Panc1 (cell line): ENCODE measurements around the gene C1orf74. TPM values are rescaled to one million over a fixed set of nuclear protein-coding genes. Genes with fewer than 3 reads are reported as not detected.
A peak's percentile ranks its signal among the peaks of the same experiment; 100 is the strongest.

ENCODE experiments used
- ATAC-seq: fragments of 200-7000 bp; cut with Tn5 transposase; 2 replicates; pipeline ENCODE4 v1.9.1; 2020; ENCODE audit warnings: mild to moderate bottlenecking, moderate library complexity
- BruUV-seq: library from RNA; stranded (reverse); fragments of 400-500 nt; replicated peaks from 2 replicates; lab custom pipeline; 2021; lab: Mats Ljungman, UMichigan
- CTCF ChIA-PET: fragments of 300-600 bp; sonication (Branson Sonifier 250); formaldehyde crosslinking; loops from one replicate; lab custom pipeline; 2022; ENCODE audit warnings: antibody characterized with exemption; lab: Charles Lee
- POLR2A ChIA-PET: fragments of 300-600 bp; sonication (Branson Sonifier 250); formaldehyde crosslinking; loops from one replicate; lab custom pipeline; 2022; ENCODE audit warnings: antibody characterized with exemption; lab: Charles Lee
- DNase-seq: peaks from one replicate; pipeline ENCODE4 v3.0.0-alpha.2; 2010; ENCODE audit warnings: low read depth, low spot score
- H3K27ac ChIP-seq: 2 replicates; pipeline ENCODE4 v1.5.1; 2011; ENCODE audit warnings: mild to moderate bottlenecking, low read length, inconsistent platforms
- H3K27me3 ChIP-seq: fragments of 200-500 bp; sonication (Bioruptor generic); 2 replicates; pipeline ENCODE4 v1.6.0; 2014; ENCODE audit warnings: low read length, inconsistent platforms; ENCODE audit not compliant: control insufficient read depth, insufficient read depth
- H3K36me3 ChIP-seq: fragments of 200-500 bp; sonication (Bioruptor generic); 2 replicates; pipeline ENCODE4 v1.5.1; 2014; ENCODE audit warnings: inconsistent platforms, mild to moderate bottlenecking, low read length, moderate library complexity; ENCODE audit not compliant: control insufficient read depth, insufficient read depth
- H3K4me1 ChIP-seq: 2 replicates; pipeline ENCODE4 v1.5.1; 2011; ENCODE audit warnings: inconsistent platforms, mild to moderate bottlenecking, low read length, moderate library complexity; ENCODE audit not compliant: control insufficient read depth, insufficient read depth
- H3K4me3 ChIP-seq, 2 experiments: 2 replicates each; pipeline ENCODE4 v1.5.1; 2011 to 2012; ENCODE audit warnings: low read depth in 2 of 2, low read length in 2 of 2, mild to moderate bottlenecking in 2 of 2, inconsistent platforms in 1 of 2, moderate library complexity in 1 of 2
- H3K9me3 ChIP-seq: fragments of 200-500 bp; sonication (Bioruptor generic); 2 replicates; pipeline ENCODE4 v1.5.1; 2014; ENCODE audit warnings: low read depth, mild to moderate bottlenecking, inconsistent platforms, low read length, moderate library complexity; ENCODE audit not compliant: control insufficient read depth, insufficient read depth
- CTCF ChIP-seq: fragments of 450-650 bp; IDR thresholded peaks from 2 replicates; pipeline ENCODE4 v1.5.1; 2017; ENCODE audit warnings: mild to moderate bottlenecking
- POLR2AphosphoS5 ChIP-seq: IDR thresholded peaks from 2 replicates; pipeline ENCODE4 v1.6.1; 2012; ENCODE audit warnings: mild to moderate bottlenecking, low read depth, low read length, moderate library complexity
- REST ChIP-seq, 2 experiments: IDR thresholded peaks; 2 replicates each; pipeline ENCODE4 v1.6.1; 2011 to 2012; ENCODE audit warnings: low read depth in 2 of 2, control low read depth in 1 of 2, low read length in 1 of 2, mild to moderate bottlenecking in 1 of 2, moderate library complexity in 1 of 2; ENCODE audit not compliant: insufficient read depth in 1 of 2
- SIN3A ChIP-seq: IDR thresholded peaks from 2 replicates; pipeline ENCODE4 v1.6.1; 2012; ENCODE audit warnings: low read depth, mild to moderate bottlenecking, low read length, moderate library complexity, borderline replicate concordance; ENCODE audit not compliant: insufficient read depth
- TCF7L2 ChIP-seq: IDR thresholded peaks from 2 replicates; pipeline ENCODE4 v1.6.1; 2011; ENCODE audit warnings: mild to moderate bottlenecking, low read depth, low read length, inconsistent platforms
- in situ Hi-C: cut with HindIII; loops from 2 replicates; pipeline ENCODE4 v1.10.0; 2016; ENCODE audit warnings: low sequenced_read_pairs, low pct_unique_long_range_greater_than_20kb
- intact Hi-C: fragments of 100-400 bp; cut with micrococcal nuclease; formaldehyde crosslinking; loops from one replicate; pipeline ENCODE4 v1.10.0; 2022; ENCODE audit not compliant: unreplicated experiment
- total RNA-seq: library from RNA; stranded (reverse); gene quantifications from one replicate; pipeline ENCODE4 v1.2.1, GENCODE V29; 2021; ENCODE audit not compliant: unreplicated experiment

C1orf74 gene
- total RNA-seq, 1 experiment from 2014 or later, result 1.7 TPM

DNA sequence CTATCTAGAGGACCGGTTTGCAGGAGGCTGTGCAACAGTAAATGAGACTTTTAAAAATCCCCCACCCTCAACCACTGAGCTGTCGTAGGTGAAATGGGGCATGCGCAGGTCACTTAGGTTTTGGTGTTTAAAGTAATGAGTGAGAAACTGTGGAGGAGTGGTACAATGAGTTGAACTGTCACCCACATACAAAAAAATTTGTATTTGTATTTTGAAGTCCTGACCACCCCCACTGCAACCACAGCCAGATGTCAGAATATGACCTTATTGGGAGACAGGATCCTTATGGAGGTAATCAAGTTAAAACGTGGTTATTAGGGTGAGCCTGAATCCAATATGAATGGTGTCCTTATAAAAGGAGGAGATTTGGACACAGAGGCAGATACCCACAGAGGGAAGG lies 23.1 kb upstream of the C1orf74 start:
- ATAC-seq (no peak), DNase-seq (no peak)
- Histone ChIP-seq H3K27ac (no peak overlapping the region), H3K27me3 (no peaks in the 10 kb centered on the region; the same call in none of the 2 replicates), H3K4me3 (no peak overlapping the region), H3K36me3 (no peaks in the 10 kb centered on the region), H3K9me3 (no peaks in the 10 kb centered on the region), H3K4me1 (no peaks in the 10 kb centered on the region; the same call in 1 of the 2 replicates)
- POLR2A ChIA-PET, result no interaction called here
- BruUV-seq, result no TSS peak
- TF ChIP-seq TCF7L2 (no peak), POLR2AphosphoS5 (no peak), SIN3A (no peak), REST (IDR thresholded peaks at IDR 0.05; ENCODE audit: insufficient read depth in 1 of 2, low read depth in 2 of 2, low read length in 1 of 2) (no peak), CTCF (no peak)
- CTCF ChIA-PET, result no interaction called here
- intact Hi-C loops, result no loop called here
- in situ Hi-C loops, result no loop called here

GRCh38 chr1:209805875-209806760 lies 21.8 kb upstream of the C1orf74 start, which contains the start of gene IRF6:
IRF6 (minus strand) TSS chr1:209806142; CDS start chr1:209801413, 4,729 bp downstream.
- no TSS peak for BruUV-seq
- Histone ChIP-seq H3K4me1 (no peaks in the 10 kb centered on the region; the same call in 1 of the 2 replicates), H3K27ac (no peak within 1 kb of the TSS), H3K4me3 (peak within 1 kb of the TSS; percentile 36 to 51), H3K27me3 (no peaks in the 10 kb centered on the region; the same call in none of the 2 replicates), H3K9me3 (no peaks in the 10 kb centered on the region), H3K36me3 (no peaks in the 10 kb centered on the region)
- in situ Hi-C loops (no loop called here), intact Hi-C loops (no loop called here)
- ChIA-PET CTCF (no interaction called here), POLR2A (interaction anchor here (0.6 kb wide), 2 partner anchors 11 to 1864 kb away, joined by 3 read pairs; no protein-coding TSS in a partner anchor)
- peak; percentile 83 for ATAC-seq
- TF ChIP-seq SIN3A (no peak), POLR2AphosphoS5 (no peak), REST (IDR thresholded peaks at IDR 0.05; ENCODE audit: insufficient read depth in 1 of 2, low read depth in 2 of 2, low read length in 1 of 2) (no peak), TCF7L2 (no peak), CTCF (no peak)
- DNase-seq, result no peak
